HepG2 (cell line): ENCODE results near the gene MEF2A.

Experiments used
- ATF1 ChIP-seq: IDR thresholded peaks from 2 replicates; pipeline ENCODE4 v1.6.1; 2016; ENCODE audit warnings: mild to moderate bottlenecking, control low read depth
- CBX5 ChIP-seq: sonication (generic); formaldehyde crosslinking; IDR thresholded peaks from 2 replicates; pipeline ENCODE4 v1.4.0; 2020; ENCODE audit warnings: missing genetic modification reagents, borderline replicate concordance
- EHMT2 ChIP-seq: fragments of 200-600 bp; sonication (generic); IDR thresholded peaks from 2 replicates; pipeline ENCODE4 v1.7.0; 2017; ENCODE audit warnings: antibody characterized with exemption, low read depth, low read length, borderline replicate concordance
- NFYB ChIP-seq: sonication (generic); formaldehyde crosslinking; IDR thresholded peaks from 2 replicates; pipeline ENCODE4 v1.4.0; 2020; ENCODE audit warnings: missing genetic modification reagents
- PCBP2 ChIP-seq: fragments of 200-400 bp; formaldehyde crosslinking; optimal IDR thresholded peaks from 2 replicates; pipeline ENCODE3; 2018; ENCODE audit warnings: low read length, low read depth; ENCODE audit not compliant: poor library complexity, severe bottlenecking
- PHF21A ChIP-seq: sonication (generic); formaldehyde crosslinking; IDR thresholded peaks from 2 replicates; pipeline ENCODE4 v1.5.0; 2020; ENCODE audit warnings: mild to moderate bottlenecking, missing genetic modification reagents
- POLR2AphosphoS5 ChIP-seq: IDR thresholded peaks from 2 replicates; pipeline ENCODE4 v1.6.1; 2012; ENCODE audit warnings: low read depth, low read length
- SP1 ChIP-seq, 2 experiments: fragments of 450-650 bp in 1 of 2; sonication (generic) in 1 of 2; formaldehyde crosslinking in 1 of 2; IDR thresholded peaks; 2 replicates each; pipeline versions ENCODE4 v1.4.0 to v1.6.1; 2016 to 2020; ENCODE audit warnings: missing genetic modification reagents in 1 of 2
- ZBED4 ChIP-seq: sonication (generic); formaldehyde crosslinking; IDR thresholded peaks from 2 replicates; pipeline ENCODE4 v1.4.0; 2020; ENCODE audit warnings: missing genetic modification reagents, borderline replicate concordance
- ZNF543 ChIP-seq: sonication (generic); formaldehyde crosslinking; IDR thresholded peaks from 2 replicates; pipeline ENCODE4 v1.4.0; 2020; ENCODE audit warnings: mild to moderate bottlenecking, missing genetic modification reagents
- ZNF552 ChIP-seq: sonication (generic); formaldehyde crosslinking; IDR thresholded peaks from 2 replicates; pipeline ENCODE4 v1.9.0; 2022; ENCODE audit warnings: missing genetic modification reagents, mild to moderate bottlenecking, borderline replicate concordance
- ZNF781 ChIP-seq: sonication (generic); formaldehyde crosslinking; IDR thresholded peaks from 2 replicates; pipeline ENCODE4 v1.5.1; 2020; ENCODE audit warnings: borderline replicate concordance, mild to moderate bottlenecking, missing genetic modification reagents; ENCODE audit errors: not compliant biosample characterization
- TF ChIP-seq, protein P1 (sequence below): sonication (generic); formaldehyde crosslinking; IDR thresholded peaks from 2 replicates; pipeline ENCODE4 v1.5.0; 2020; ENCODE audit warnings: mild to moderate bottlenecking, missing genetic modification reagents, moderate library complexity
- TF ChIP-seq, protein P2 (sequence below): sonication (generic); formaldehyde crosslinking; conservative IDR thresholded peaks from 2 replicates; pipeline ENCODE4 v1.8.0; 2022; ENCODE audit warnings: low read depth, missing genetic modification reagents

DNA sequence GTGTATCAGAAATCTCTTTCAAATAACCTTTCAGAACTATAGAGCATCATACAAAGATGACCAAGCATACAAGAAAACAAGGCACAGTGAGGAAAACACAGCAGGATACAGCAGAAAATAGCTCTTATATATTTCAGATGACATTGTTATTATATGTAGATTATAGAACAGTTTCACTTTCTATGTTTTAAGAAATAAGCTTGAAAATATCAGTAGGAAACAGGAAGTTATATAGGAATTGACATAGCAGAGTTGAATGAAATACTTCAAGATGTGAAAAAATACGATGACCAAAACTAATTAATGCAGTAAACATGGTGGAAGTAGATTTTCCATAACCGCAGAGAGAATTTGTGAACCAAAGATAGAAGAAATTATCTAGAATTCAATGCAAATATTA lies 92.2 kb downstream of the MEF2A start:
- TF ChIP-seq POLR2AphosphoS5 (no peak), ZNF781 (CRISPR knock-in tag) (no peak), ZBED4 (no peak), NFYB (CRISPR knock-in tag) (no peak), EHMT2 (no peak), CBX5 (no peak), ATF1 (no peak), PCBP2 (no peak), SP1 (IDR thresholded peaks at IDR 0.05) (no peak), SP1 (CRISPR knock-in tag; IDR thresholded peaks at IDR 0.05) (no peak), PHF21A (CRISPR knock-in tag) (no peak), ZNF543 (no peak), ZNF552 (CRISPR knock-in tag) (no peak)
- TF ChIP-seq, protein P1, sequence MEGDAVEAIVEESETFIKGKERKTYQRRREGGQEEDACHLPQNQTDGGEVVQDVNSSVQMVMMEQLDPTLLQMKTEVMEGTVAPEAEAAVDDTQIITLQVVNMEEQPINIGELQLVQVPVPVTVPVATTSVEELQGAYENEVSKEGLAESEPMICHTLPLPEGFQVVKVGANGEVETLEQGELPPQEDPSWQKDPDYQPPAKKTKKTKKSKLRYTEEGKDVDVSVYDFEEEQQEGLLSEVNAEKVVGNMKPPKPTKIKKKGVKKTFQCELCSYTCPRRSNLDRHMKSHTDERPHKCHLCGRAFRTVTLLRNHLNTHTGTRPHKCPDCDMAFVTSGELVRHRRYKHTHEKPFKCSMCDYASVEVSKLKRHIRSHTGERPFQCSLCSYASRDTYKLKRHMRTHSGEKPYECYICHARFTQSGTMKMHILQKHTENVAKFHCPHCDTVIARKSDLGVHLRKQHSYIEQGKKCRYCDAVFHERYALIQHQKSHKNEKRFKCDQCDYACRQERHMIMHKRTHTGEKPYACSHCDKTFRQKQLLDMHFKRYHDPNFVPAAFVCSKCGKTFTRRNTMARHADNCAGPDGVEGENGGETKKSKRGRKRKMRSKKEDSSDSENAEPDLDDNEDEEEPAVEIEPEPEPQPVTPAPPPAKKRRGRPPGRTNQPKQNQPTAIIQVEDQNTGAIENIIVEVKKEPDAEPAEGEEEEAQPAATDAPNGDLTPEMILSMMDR (CRISPR knock-in tag) = no peak
- TF ChIP-seq, protein P2, sequence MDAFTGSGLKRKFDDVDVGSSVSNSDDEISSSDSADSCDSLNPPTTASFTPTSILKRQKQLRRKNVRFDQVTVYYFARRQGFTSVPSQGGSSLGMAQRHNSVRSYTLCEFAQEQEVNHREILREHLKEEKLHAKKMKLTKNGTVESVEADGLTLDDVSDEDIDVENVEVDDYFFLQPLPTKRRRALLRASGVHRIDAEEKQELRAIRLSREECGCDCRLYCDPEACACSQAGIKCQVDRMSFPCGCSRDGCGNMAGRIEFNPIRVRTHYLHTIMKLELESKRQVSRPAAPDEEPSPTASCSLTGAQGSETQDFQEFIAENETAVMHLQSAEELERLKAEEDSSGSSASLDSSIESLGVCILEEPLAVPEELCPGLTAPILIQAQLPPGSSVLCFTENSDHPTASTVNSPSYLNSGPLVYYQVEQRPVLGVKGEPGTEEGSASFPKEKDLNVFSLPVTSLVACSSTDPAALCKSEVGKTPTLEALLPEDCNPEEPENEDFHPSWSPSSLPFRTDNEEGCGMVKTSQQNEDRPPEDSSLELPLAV (CRISPR knock-in tag) = no peak
